BJ (cell line): ENCODE data around the gene FBXO46. TPM values are rescaled to one million over a fixed set of nuclear protein-coding genes. Genes with fewer than 3 reads are reported as not detected.

Experiments used
- CTCF ChIA-PET: fragments of 350-600 bp; formaldehyde crosslinking; extraction: SDS; loops from one replicate; lab custom pipeline; 2021; ENCODE audit warnings: antibody characterized with exemption, inconsistent platforms; lab: Yijun Ruan, JAX
- POLR2A ChIA-PET: fragments of 300-600 bp; sonication (Branson Sonifier 250); formaldehyde crosslinking; extraction: SDS; loops from one replicate; lab custom pipeline; 2021; ENCODE audit warnings: antibody characterized with exemption; lab: Charles Lee
- DNase-seq: peaks from one replicate; pipeline ENCODE4 v3.0.0-alpha.2; 2011; ENCODE audit warnings: low read depth
- H3K27me3 ChIP-seq: 2 replicates; pipeline ENCODE4 v1.6.0; 2011; ENCODE audit warnings: low read length; ENCODE audit not compliant: control insufficient read depth, insufficient read depth
- H3K36me3 ChIP-seq: 2 replicates; pipeline ENCODE4 v1.5.1; 2011; ENCODE audit warnings: low read length; ENCODE audit not compliant: control insufficient read depth, insufficient read depth
- H3K4me3 ChIP-seq: 2 replicates; pipeline ENCODE4 v1.5.1; 2011; ENCODE audit warnings: low read depth, mild to moderate bottlenecking, control low read depth, low read length
- CTCF ChIP-seq: IDR thresholded peaks from 2 replicates; pipeline ENCODE4 v1.5.1; 2011; ENCODE audit warnings: low read depth, mild to moderate bottlenecking, control low read depth, inconsistent platforms, low read length, moderate library complexity; ENCODE audit not compliant: insufficient read depth
- polyA plus RNA-seq: library from polyadenylated mRNA; depleted of rRNA; stranded (reverse); fragments of >200 nt; gene quantifications from 2 replicates; pipeline ENCODE4 v1.2.3, GENCODE V29; 2011

Gene FBXO46
- polyA plus RNA-seq, 1 experiment: 2.3 TPM

GRCh38 chr19:45777395-45777961, 46.8 kb upstream of the FBXO46 start:
- peaks cover 41% of the 10 kb centered on the region for H3K36me3 ChIP-seq
- no peak overlapping the region for H3K4me3 ChIP-seq
- ChIA-PET CTCF (no interaction called here), POLR2A (no interaction called here)
- no peak for DNase-seq
- TF ChIP-seq CTCF: no peak
- H3K27me3 ChIP-seq: no peaks in the 10 kb centered on the region

GRCh38 chr19:45774765-45775164, 44.1 kb upstream of the FBXO46 start:
- POLR2A ChIA-PET: no interaction called here

GRCh38 chr19:45773384-45773783, 42.7 kb upstream of the FBXO46 start:
- ChIA-PET POLR2A (interaction anchor here (0.5 kb wide), 1 partner anchor 9 kb away, joined by 3 read pairs; the partner anchor contains the start of gene DMPK), CTCF (interaction anchor here (0.7 to 7.7 kb wide), 5 partner anchors 9 to 183 kb away, joined by 3 to 154 read pairs (median 5); partner anchors contain the start of genes DMPK and QPCTL)
- Histone ChIP-seq H3K4me3 (no peak overlapping the region), H3K27me3 (no peaks in the 10 kb centered on the region), H3K36me3 (peaks cover 48% of the 10 kb centered on the region)
- no peak for DNase-seq
- TF ChIP-seq CTCF: no peak

More at GRCh38 chr19:45774765-45775164, 44.1 kb upstream of the FBXO46 start:
- Histone ChIP-seq H3K4me3 (no peak overlapping the region), H3K27me3 (no peaks in the 10 kb centered on the region), H3K36me3 (peaks cover 56% of the 10 kb centered on the region)
- no peak for DNase-seq
- CTCF ChIA-PET: interaction anchor here (1.1 kb wide), 1 partner anchor 24 kb away, joined by 4 read pairs; no protein-coding TSS in a partner anchor
- TF ChIP-seq CTCF: no peak

- ChIA-PET POLR2A (interaction anchor here (0.5 kb wide), 1 partner anchor 10 kb away, joined by 3 read pairs; the partner anchor contains the start of gene DMPK), CTCF (interaction anchor here (0.7 to 7.7 kb wide), 6 partner anchors 10 to 182 kb away, joined by 3 to 154 read pairs (median 8); partner anchors contain the start of genes DMPK, QPCTL and RSPH6A)
- H3K36me3 ChIP-seq: peaks cover 44% of the 10 kb centered on the region
- no peaks in the 10 kb centered on the region for H3K27me3 ChIP-seq
- no peak overlapping the region for H3K4me3 ChIP-seq
- DNase-seq: no peak
- no peak for TF ChIP-seq CTCF
These were observed 42.2 kb upstream of the FBXO46 start for GRCh38 chr19:45772912-45773311.

- Histone ChIP-seq H3K27me3 (no peaks in the 10 kb centered on the region), H3K4me3 (no peak overlapping the region), H3K36me3 (peaks cover 37% of the 10 kb centered on the region)
- CTCF ChIA-PET: interaction anchor here (1.0 to 7.7 kb wide), 4 partner anchors 10 to 92 kb away, joined by 3 to 154 read pairs (median 18); partner anchors contain the start of genes DMPK and RSPH6A
- no peak for DNase-seq
- POLR2A ChIA-PET: interaction anchor here (0.6 kb wide), 2 partner anchors 9 to 206 kb away, joined by 3 to 4 read pairs; no protein-coding TSS in a partner anchor
- no peak for TF ChIP-seq CTCF
These were observed 41.6 kb upstream of the FBXO46 start for GRCh38 chr19:45772130-45772840.
